ENCODE results near the gene CBARP. TPM values are rescaled to one million over a fixed set of nuclear protein-coding genes. Genes with fewer than 3 reads are reported as not detected.

CBARP gene
- total RNA-seq, 2 experiments from 2014 or later: 0.09 to 0.13 TPM

- no peak within 1 kb of the TSS for H2AFZ ChIP-seq (ENCODE audit: low read length)
- H3K4me1 ChIP-seq (ENCODE audit: insufficient read depth, low read length, poor library complexity, severe bottlenecking): no peaks in the 10 kb centered on the region
- no TSS peak for BruUV-seq (replicated peaks)
- DNase-seq (ENCODE audit: low spot score): no peak
- peaks cover 2% of the 10 kb centered on the region; the same call in 1 of the 2 replicates for H3K36me3 ChIP-seq (ENCODE audit: insufficient read depth, low read length)
- no peaks in the 10 kb centered on the region for H3K9me3 ChIP-seq (ENCODE audit: low read length)
- H3K79me2 ChIP-seq (ENCODE audit: insufficient read depth, low read depth, low read length): no peaks in the 10 kb centered on the region
- no peak within 1 kb of the TSS for H3K4me3 ChIP-seq (ENCODE audit: low read depth, low read length, poor library complexity, severe bottlenecking)
- no peak for TF ChIP-seq EZH2phosphoT487 (IDR thresholded peaks at IDR 0.05; ENCODE audit: borderline replicate concordance, low read depth, low read length)
- no peak for TF ChIP-seq CTCF (conservative IDR thresholded peaks at IDR 0.05; ENCODE audit: low read length)
- intact Hi-C loops (cut with micrococcal nuclease; ENCODE audit: unreplicated experiment): no loop called here
- H3K4me2 ChIP-seq (ENCODE audit: low read length): no peak within 1 kb of the TSS
- H3K27ac ChIP-seq (ENCODE audit: low read depth, low read length, poor library complexity, severe bottlenecking): no peak within 1 kb of the TSS
- no peaks in the 10 kb centered on the region for H3K9me2 ChIP-seq (ENCODE audit: insufficient read depth, low read length)
- ChIA-PET CTCF (ENCODE audit: unreplicated experiment) (no interaction called here), POLR2A (no interaction called here)
- no peaks in the 10 kb centered on the region for H4K20me1 ChIP-seq (ENCODE audit: insufficient read depth, low read length)
Measured at GRCh38 chr19:1285737-1286360, 48.0 kb upstream of the CBARP start, which contains the start of gene EFNA2. TSS of gene EFNA2 (plus strand) at chr19:1285873. CDS start at chr19:1286169, 296 bp downstream.

- no peak overlapping the region for H3K4me3 ChIP-seq (ENCODE audit: low read depth, low read length, poor library complexity, severe bottlenecking)
- H3K79me2 ChIP-seq (ENCODE audit: insufficient read depth, low read depth, low read length): no peaks in the 10 kb centered on the region
- no peak overlapping the region for H3K27ac ChIP-seq (ENCODE audit: low read depth, low read length, poor library complexity, severe bottlenecking)
- TF ChIP-seq EZH2phosphoT487 (IDR thresholded peaks at IDR 0.05; ENCODE audit: borderline replicate concordance, low read depth, low read length) (no peak), CTCF (conservative IDR thresholded peaks at IDR 0.05; ENCODE audit: low read length) (no peak)
- intact Hi-C loops (cut with micrococcal nuclease; ENCODE audit: unreplicated experiment): no loop called here
- ChIA-PET CTCF (ENCODE audit: unreplicated experiment) (no interaction called here), POLR2A (no interaction called here)
- no TSS peak for BruUV-seq (replicated peaks)
- no peak overlapping the region for H2AFZ ChIP-seq (ENCODE audit: low read length)
- no peak for DNase-seq (ENCODE audit: low spot score)
- H3K4me1 ChIP-seq (ENCODE audit: insufficient read depth, low read length, poor library complexity, severe bottlenecking): no peaks in the 10 kb centered on the region
- H3K9me2 ChIP-seq (ENCODE audit: insufficient read depth, low read length): no peaks in the 10 kb centered on the region
- no peak overlapping the region for H3K4me2 ChIP-seq (ENCODE audit: low read length)
- peaks cover 9% of the 10 kb centered on the region for H3K36me3 ChIP-seq (ENCODE audit: insufficient read depth, low read length)
- H4K20me1 ChIP-seq (ENCODE audit: insufficient read depth, low read length): no peaks in the 10 kb centered on the region
- H3K9me3 ChIP-seq (ENCODE audit: low read length): no peaks in the 10 kb centered on the region
Measured at GRCh38 chr19:1284979-1285736, 47.4 kb upstream of the CBARP start.

All from OCI-LY7 (cell line).